IPS-18a (cell line): ENCODE data around the gene RPL27.

ENCODE experiments used
- H3K27ac ChIP-seq: one replicate; pipeline ENCODE4 v1.5.1; 2013; ENCODE audit warnings: low read length
- H3K27me3 ChIP-seq: one replicate; pipeline ENCODE4 v1.6.1; 2013; ENCODE audit warnings: mild to moderate bottlenecking, low read length; ENCODE audit not compliant: control insufficient read depth, insufficient read depth
- H3K36me3 ChIP-seq: one replicate; pipeline ENCODE4 v1.6.1; 2013; ENCODE audit warnings: low read depth, low read length; ENCODE audit not compliant: control insufficient read depth
- H3K4me1 ChIP-seq: one replicate; pipeline ENCODE4 v1.6.1; 2013; ENCODE audit warnings: low read depth, low read length; ENCODE audit not compliant: control insufficient read depth
- H3K4me3 ChIP-seq: one replicate; pipeline ENCODE4 v1.5.1; 2013; ENCODE audit warnings: low read length
- H3K9ac ChIP-seq: one replicate; pipeline ENCODE4 v1.6.1; 2013; ENCODE audit warnings: mild to moderate bottlenecking, low read length, moderate library complexity
- H3K9me3 ChIP-seq: one replicate; pipeline ENCODE4 v1.6.1; 2013; ENCODE audit warnings: low read depth, low read length; ENCODE audit not compliant: control insufficient read depth

The RPL27 gene

GRCh38 chr17:43025766-43026537, 27.7 kb downstream of the RPL27 start:
- Histone ChIP-seq H3K4me3 (peak overlapping the region; percentile 75), H3K9ac (peak overlapping the region; percentile 38), H3K9me3 (no peaks in the 10 kb centered on the region), H3K27me3 (no peaks in the 10 kb centered on the region), H3K36me3 (no peaks in the 10 kb centered on the region), H3K4me1 (peaks cover 18% of the 10 kb centered on the region), H3K27ac (no peak overlapping the region)

DNA sequence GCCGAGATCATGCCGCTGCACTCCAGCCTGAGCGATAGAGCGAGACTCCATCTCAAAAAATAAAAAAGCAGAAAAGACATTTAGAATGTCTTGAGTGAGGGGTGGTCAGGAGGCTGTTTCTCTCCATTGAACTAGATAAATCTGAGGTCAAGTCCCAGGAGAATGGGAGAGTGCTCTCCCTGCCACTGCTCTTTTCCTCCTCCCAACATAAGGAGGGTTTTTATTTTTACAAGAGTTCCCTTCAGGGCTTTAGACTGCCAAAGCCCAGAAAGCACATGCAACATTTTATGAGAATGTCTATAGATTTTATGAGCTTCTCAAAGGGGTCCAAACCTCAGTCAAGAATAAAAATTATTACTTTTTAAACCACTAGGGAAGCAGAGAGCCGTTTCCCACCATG, 28.4 kb downstream of the RPL27 start:
- Histone ChIP-seq H3K36me3 (no peaks in the 10 kb centered on the region), H3K9ac (no peak overlapping the region), H3K27me3 (no peaks in the 10 kb centered on the region), H3K27ac (no peak overlapping the region), H3K9me3 (no peaks in the 10 kb centered on the region), H3K4me1 (peaks cover 23% of the 10 kb centered on the region), H3K4me3 (peak overlapping the region; percentile 5)

DNA sequence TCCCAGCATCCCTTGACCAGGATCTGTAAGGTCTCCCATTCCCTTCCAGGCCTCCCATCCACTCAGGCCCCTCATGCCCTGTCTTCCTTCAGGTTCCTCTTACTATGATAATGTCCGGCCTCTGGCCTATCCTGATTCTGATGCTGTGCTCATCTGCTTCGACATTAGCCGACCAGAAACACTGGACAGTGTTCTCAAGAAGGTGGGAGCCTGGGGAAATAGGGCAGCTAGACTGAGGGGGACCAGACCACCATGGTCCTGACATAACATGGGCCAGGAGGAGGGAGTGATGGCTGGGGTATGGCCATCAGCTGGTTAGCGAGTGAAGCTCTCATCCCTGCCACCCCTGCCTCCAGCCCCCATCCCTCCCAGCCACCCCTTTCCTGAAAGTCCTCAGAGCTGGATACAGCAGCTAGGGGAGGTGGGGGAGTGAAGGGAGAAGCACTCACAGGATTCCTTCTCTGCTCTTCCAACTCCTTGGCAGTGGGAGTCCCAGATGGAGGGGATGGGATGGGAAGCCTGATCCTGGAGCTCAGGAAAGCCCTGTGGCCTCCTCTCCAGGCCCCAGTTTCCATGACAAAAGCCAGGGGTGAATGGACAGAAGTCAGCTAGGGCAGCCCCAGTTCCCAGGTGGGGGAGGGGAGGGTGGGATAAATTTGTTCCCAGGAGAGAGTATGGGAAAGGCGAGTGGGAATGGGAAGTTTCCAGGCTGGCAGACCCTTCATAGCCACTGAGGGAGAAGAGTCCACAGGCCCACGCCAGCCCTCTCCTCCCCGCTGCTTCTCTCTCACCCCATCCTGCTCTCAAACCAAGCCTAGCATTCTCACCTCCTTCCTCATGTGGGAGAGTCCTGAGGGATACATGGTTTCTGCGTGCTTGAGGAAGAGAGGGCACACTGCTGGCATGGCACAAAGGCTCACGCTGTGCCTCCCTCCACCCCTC, 29.1 kb downstream of the RPL27 start:
- Histone ChIP-seq H3K9me3 (no peaks in the 10 kb centered on the region), H3K4me3 (peak overlapping the region; percentile 5), H3K27me3 (no peaks in the 10 kb centered on the region), H3K36me3 (no peaks in the 10 kb centered on the region), H3K4me1 (peaks cover 25% of the 10 kb centered on the region), H3K27ac (peak overlapping the region; percentile 4), H3K9ac (no peak overlapping the region)

GRCh38 chr17:43028221-43028861, 30.1 kb downstream of the RPL27 start:
- H3K27ac ChIP-seq: no peak overlapping the region
- no peak overlapping the region for H3K4me3 ChIP-seq
- no peak overlapping the region for H3K9ac ChIP-seq

DNA sequence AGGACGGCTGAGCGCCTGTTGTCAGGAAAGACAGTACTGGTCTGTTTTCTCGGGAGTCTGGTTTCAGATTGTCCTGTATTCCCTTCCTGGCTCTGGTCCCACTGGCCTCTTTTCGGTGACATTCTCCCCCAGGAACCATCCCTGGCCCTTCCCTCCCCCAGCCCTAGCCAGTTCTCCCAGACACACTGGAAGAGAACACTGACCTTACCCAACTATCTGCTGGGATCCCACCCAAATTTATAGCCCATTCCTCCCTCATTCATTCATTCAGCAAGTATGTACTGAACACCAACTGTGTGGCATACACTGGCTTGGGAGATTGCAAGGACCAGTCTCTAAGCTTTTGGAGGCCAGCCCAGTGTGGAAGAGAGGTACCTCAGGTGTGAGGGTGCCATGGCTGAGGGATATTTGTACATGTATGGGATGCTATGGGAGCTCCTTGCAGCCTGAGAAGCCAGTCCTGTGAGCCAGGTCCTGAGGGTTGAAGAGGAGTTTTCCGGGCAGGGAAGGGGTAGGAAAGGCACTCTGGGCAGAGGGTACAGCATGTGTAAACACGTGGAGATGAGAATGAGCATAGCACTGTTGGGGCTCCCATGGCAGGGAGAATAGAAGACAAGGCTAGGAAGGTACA, 32.0 kb downstream of the RPL27 start:
- H3K9ac ChIP-seq: no peak overlapping the region

More at GRCh38 chr17:43028221-43028861, 30.1 kb downstream of the RPL27 start:
- Histone ChIP-seq H3K36me3 (no peaks in the 10 kb centered on the region), H3K4me1 (peaks cover 28% of the 10 kb centered on the region), H3K27me3 (no peaks in the 10 kb centered on the region), H3K9me3 (no peaks in the 10 kb centered on the region)

GRCh38 chr17:43031666-43032065, 33.4 kb downstream of the RPL27 start:
- Histone ChIP-seq H3K27me3 (no peaks in the 10 kb centered on the region), H3K4me1 (peaks cover 48% of the 10 kb centered on the region), H3K4me3 (no peak overlapping the region), H3K27ac (no peak overlapping the region), H3K36me3 (no peaks in the 10 kb centered on the region), H3K9ac (no peak overlapping the region), H3K9me3 (no peaks in the 10 kb centered on the region)

More for the DNA sequence above, 32.0 kb downstream of the RPL27 start:
- Histone ChIP-seq H3K9me3 (no peaks in the 10 kb centered on the region), H3K36me3 (no peaks in the 10 kb centered on the region), H3K27ac (no peak overlapping the region), H3K4me3 (no peak overlapping the region), H3K27me3 (no peaks in the 10 kb centered on the region), H3K4me1 (peaks cover 46% of the 10 kb centered on the region)

GRCh38 chr17:43033948-43034881, 36.0 kb downstream of the RPL27 start:
- Histone ChIP-seq H3K27me3 (no peaks in the 10 kb centered on the region), H3K27ac (peak overlapping the region; percentile 88), H3K4me3 (peak overlapping the region; percentile 56), H3K9me3 (no peaks in the 10 kb centered on the region), H3K4me1 (peaks cover 37% of the 10 kb centered on the region), H3K9ac (peak overlapping the region; percentile 66), H3K36me3 (no peaks in the 10 kb centered on the region)

GRCh38 chr17:43034894-43035293, 36.7 kb downstream of the RPL27 start:
- no peaks in the 10 kb centered on the region for H3K9me3 ChIP-seq
- peak overlapping the region; percentile 88 for H3K27ac ChIP-seq
- no peaks in the 10 kb centered on the region for H3K27me3 ChIP-seq
- no peaks in the 10 kb centered on the region for H3K36me3 ChIP-seq
- H3K9ac ChIP-seq: no peak overlapping the region
- peak overlapping the region; percentile 56 for H3K4me3 ChIP-seq
- H3K4me1 ChIP-seq: peaks cover 37% of the 10 kb centered on the region

GRCh38 chr17:43039646-43040045, 41.4 kb downstream of the RPL27 start:
- H3K36me3 ChIP-seq: peaks cover 6% of the 10 kb centered on the region
- H3K27ac ChIP-seq: no peak overlapping the region
- H3K9me3 ChIP-seq: no peaks in the 10 kb centered on the region
- H3K4me3 ChIP-seq: no peak overlapping the region
- H3K4me1 ChIP-seq: peaks cover 43% of the 10 kb centered on the region
- H3K9ac ChIP-seq: no peak overlapping the region
- H3K27me3 ChIP-seq: no peaks in the 10 kb centered on the region

DNA sequence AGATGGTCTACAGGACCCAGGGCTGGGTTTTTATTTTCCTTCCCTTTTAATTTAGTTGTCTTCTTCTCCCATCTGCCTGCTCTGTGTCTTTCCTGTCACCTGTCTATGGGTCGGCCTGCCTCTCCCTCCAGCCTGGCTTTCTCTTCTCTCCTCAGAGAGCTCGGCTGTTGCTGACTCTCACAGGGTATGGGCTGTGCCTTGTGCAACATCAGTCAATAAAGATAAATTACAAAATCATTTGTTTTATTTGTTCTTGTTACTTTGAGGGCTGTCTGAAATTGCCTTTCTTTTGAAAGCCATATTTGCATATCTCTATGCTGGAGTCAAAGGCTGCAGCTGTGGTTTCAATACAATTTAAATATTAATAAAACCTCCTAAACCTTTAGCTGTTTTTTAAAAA, 42.4 kb downstream of the RPL27 start:
- peaks cover 11% of the 10 kb centered on the region for H3K36me3 ChIP-seq
- no peak overlapping the region for H3K27ac ChIP-seq
- H3K4me1 ChIP-seq: peaks cover 33% of the 10 kb centered on the region
- H3K9me3 ChIP-seq: no peaks in the 10 kb centered on the region
- H3K9ac ChIP-seq: no peak overlapping the region
- H3K4me3 ChIP-seq: no peak overlapping the region
- H3K27me3 ChIP-seq: no peaks in the 10 kb centered on the region
